Measurements from ENCODE around the gene TCERG1L.

GRCh38 chr10:131086094-131086493 is 225.4 kb downstream of the TCERG1L start:
- no peak for TF ChIP-seq POLR2A (IDR thresholded peaks at IDR 0.05)
- TF ChIP-seq, protein P1, sequence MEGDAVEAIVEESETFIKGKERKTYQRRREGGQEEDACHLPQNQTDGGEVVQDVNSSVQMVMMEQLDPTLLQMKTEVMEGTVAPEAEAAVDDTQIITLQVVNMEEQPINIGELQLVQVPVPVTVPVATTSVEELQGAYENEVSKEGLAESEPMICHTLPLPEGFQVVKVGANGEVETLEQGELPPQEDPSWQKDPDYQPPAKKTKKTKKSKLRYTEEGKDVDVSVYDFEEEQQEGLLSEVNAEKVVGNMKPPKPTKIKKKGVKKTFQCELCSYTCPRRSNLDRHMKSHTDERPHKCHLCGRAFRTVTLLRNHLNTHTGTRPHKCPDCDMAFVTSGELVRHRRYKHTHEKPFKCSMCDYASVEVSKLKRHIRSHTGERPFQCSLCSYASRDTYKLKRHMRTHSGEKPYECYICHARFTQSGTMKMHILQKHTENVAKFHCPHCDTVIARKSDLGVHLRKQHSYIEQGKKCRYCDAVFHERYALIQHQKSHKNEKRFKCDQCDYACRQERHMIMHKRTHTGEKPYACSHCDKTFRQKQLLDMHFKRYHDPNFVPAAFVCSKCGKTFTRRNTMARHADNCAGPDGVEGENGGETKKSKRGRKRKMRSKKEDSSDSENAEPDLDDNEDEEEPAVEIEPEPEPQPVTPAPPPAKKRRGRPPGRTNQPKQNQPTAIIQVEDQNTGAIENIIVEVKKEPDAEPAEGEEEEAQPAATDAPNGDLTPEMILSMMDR (IDR thresholded peaks at IDR 0.05) = no peak
